ENCODE measurements around the gene STK32B.

The STK32B gene

DNA sequence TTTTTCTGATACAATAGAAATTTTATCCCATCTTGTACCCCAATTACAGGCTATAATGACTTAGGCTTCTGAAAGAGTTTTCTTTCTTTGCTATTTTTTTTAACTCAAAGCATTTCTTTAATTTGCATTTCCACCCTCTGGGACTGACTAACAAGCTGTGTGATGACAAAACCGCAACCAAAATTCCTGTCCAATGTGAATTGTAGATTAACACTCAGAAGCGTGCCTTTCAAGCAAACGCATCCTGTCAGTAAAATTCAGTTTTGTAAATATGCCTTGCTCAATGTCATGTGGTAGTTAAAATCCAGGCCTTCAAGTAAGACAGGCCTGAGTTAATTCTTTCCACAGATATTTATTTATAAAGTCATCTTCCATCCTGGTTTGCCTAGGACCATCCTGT, 50.3 kb downstream of the STK32B start:
- ATAC-seq (replicated peaks) (no peak), DNase-seq (no peak)
- H3K36me3 Mint-ChIP-seq: no peaks in the 10 kb centered on the region
- H3K27me3 Mint-ChIP-seq: peaks cover 4 to 10% of the 10 kb centered on the region in 2 donors
- H3K4me1 Mint-ChIP-seq: no peaks in the 10 kb centered on the region
- H3K27ac Mint-ChIP-seq: no peak overlapping the region
- H3K4me3 Mint-ChIP-seq: no peak overlapping the region
- H3K9me3 Mint-ChIP-seq: no peaks in the 10 kb centered on the region

- H3K27ac Mint-ChIP-seq: no peak overlapping the region
- no peak overlapping the region for H3K4me3 Mint-ChIP-seq
- H3K27me3 Mint-ChIP-seq: peaks cover 0 to 8% of the 10 kb centered on the region in 2 donors
- no peaks in the 10 kb centered on the region for H3K36me3 Mint-ChIP-seq
- DNase-seq: no peak
- H3K4me1 Mint-ChIP-seq: no peaks in the 10 kb centered on the region
- no peaks in the 10 kb centered on the region for H3K9me3 Mint-ChIP-seq
- no peak for ATAC-seq (replicated peaks)
These were observed 59.6 kb downstream of the STK32B start for GRCh38 chr4:5110901-5111300.

- Mint-ChIP-seq H3K27ac (no peak overlapping the region), H3K4me3 (no peak overlapping the region), H3K4me1 (no peaks in the 10 kb centered on the region), H3K36me3 (no peaks in the 10 kb centered on the region), H3K9me3 (no peaks in the 10 kb centered on the region), H3K27me3 (peaks cover 0 to 8% of the 10 kb centered on the region in 2 donors)
- no peak for ATAC-seq (replicated peaks)
- DNase-seq: no peak
These were observed 61.2 kb downstream of the STK32B start for GRCh38 chr4:5112333-5113095.

- no peaks in the 10 kb centered on the region for H3K4me1 Mint-ChIP-seq
- H3K4me3 Mint-ChIP-seq: no peak overlapping the region
These were observed 63.7 kb downstream of the STK32B start for GRCh38 chr4:5114950-5115349.

DNA sequence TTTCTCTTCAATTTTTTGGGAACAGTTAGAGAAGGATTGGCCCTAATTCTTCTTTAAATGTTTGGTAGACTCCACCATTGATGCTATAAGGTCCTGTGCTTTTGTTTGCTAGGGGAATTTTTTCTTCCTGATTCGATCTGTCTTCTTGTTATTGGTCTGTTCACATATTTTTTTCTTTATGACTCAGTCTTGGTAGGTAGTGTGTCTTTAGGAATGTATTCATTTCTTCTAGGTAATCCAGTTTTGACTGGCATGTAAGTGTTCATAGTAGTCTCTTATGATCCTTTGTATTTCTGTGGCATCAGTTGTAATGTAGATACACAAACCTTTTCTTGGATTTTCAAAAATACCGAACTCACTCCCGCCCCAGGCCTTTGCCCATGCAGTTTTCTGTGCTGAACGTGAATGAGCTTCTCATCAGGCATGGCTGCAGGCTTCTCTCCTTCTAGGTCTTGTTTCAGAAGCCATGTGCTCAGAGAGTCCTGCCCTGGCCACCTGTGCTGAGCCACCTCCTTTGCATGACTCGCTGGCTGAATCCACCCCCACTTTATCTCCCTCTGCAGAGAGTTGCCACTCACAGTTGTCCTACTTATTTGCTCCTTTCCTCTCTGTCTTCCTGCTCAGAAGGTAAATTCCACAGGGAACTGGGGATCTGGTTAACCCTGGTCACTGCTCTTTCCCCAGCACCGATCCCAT, 67.0 kb downstream of the STK32B start:
- H3K27ac Mint-ChIP-seq: no peak overlapping the region
- H3K27me3 Mint-ChIP-seq: no peaks in the 10 kb centered on the region
- H3K9me3 Mint-ChIP-seq: no peaks in the 10 kb centered on the region
- H3K4me1 Mint-ChIP-seq: no peaks in the 10 kb centered on the region
- no peaks in the 10 kb centered on the region for H3K36me3 Mint-ChIP-seq
- ATAC-seq (replicated peaks): peak in 1 of 2 donors; percentile 33
- DNase-seq: no peak
- no peak overlapping the region for H3K4me3 Mint-ChIP-seq

More at GRCh38 chr4:5114950-5115349, 63.7 kb downstream of the STK32B start:
- no peak overlapping the region for H3K27ac Mint-ChIP-seq
- no peaks in the 10 kb centered on the region for H3K27me3 Mint-ChIP-seq
- H3K36me3 Mint-ChIP-seq: no peaks in the 10 kb centered on the region
- no peaks in the 10 kb centered on the region for H3K9me3 Mint-ChIP-seq
- ATAC-seq (replicated peaks) (no peak), DNase-seq (no peak)

DNA sequence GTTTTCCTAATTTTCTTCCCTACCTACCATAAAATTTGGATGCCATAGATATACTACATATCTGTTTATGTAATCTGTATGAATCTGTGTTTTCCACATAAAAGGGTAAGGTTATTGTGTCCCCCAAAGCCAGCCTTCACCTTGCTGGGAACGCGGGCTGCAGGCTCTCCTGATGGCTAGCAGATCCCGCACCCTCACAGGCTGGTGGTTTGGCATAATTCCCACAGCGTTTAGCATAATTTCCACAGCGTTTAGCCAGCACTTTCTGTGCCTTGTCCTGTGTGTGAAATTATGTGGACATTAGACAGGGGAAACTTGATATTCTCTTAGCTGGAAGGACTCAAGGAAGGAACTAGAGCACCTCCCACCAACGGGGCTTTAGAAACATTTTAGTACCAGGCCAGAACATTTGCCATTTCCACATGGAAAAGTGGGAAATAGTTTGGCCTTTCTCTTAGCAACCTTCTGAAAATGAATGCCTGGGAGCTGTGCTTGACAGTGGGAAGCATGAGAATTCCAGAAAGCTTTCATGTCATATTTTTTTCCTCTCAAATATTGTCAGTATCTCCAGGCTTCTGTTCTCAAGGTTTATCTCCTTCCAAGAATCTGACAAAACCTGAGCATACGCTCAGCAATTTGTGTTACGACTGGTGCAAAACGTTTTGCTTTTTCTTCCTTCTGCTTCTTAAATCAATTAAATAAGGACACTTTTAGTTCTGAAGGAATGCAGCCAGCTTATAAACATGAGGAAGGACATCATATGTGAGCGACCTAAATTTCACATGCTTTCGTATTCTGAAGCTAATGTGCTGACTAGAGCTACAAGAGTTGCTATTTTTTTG, 67.9 kb downstream of the STK32B start:
- Mint-ChIP-seq H3K4me3 (no peak overlapping the region), H3K27me3 (peaks cover 0 to under 1% of the 10 kb centered on the region in 2 donors), H3K36me3 (no peaks in the 10 kb centered on the region), H3K4me1 (no peaks in the 10 kb centered on the region), H3K27ac (no peak overlapping the region), H3K9me3 (no peaks in the 10 kb centered on the region)
- DNase-seq (no peak), ATAC-seq (replicated peaks) (no peak)

DNA sequence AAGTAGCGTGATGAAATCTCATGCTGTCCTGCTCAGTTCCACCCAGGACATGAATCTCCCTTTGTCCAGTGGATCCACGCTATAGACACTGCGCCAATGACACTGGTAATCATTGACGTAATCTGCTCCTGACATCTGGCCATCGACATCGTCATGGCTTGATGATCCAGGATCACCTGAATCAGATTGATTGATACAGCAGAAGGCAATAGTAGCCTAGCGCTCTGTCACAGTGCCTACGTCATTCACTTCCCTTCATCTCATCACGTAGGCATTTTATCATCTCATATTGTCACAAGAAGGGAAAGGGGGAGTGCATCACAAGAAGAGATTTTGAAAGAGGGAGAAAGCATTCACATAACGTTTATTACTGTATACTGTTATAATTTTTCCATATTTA, 68.8 kb downstream of the STK32B start:
- Mint-ChIP-seq H3K27me3 (peaks cover 0 to 6% of the 10 kb centered on the region in 2 donors), H3K4me3 (no peak overlapping the region), H3K4me1 (no peaks in the 10 kb centered on the region), H3K36me3 (no peaks in the 10 kb centered on the region), H3K9me3 (no peaks in the 10 kb centered on the region), H3K27ac (no peak overlapping the region)
- DNase-seq: no peak
- ATAC-seq (replicated peaks): no peak

DNA sequence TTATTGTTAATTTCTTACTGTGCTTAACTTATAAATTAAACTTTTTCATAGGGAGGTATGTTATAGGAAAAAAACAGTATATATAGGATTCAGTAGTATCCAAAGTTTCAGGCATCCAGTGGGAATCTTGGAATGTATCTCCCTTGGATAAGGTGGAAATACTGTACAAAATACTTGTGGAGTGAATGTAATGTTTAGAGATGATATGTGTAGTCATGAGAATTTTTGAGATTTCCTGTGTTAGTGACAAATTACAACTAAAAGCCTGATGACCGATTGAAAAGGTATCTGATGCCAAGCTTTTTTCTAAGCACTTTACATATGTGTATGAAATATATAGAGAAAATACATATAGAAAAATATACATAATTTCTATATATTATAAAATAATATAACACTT, 69.2 kb downstream of the STK32B start:
- Mint-ChIP-seq H3K27ac (no peak overlapping the region), H3K36me3 (no peaks in the 10 kb centered on the region), H3K9me3 (no peaks in the 10 kb centered on the region), H3K4me3 (no peak overlapping the region), H3K27me3 (peaks cover 0 to 6% of the 10 kb centered on the region in 2 donors), H3K4me1 (no peaks in the 10 kb centered on the region)
- ATAC-seq (replicated peaks) (no peak), DNase-seq (no peak)

- no peak for DNase-seq
- peaks cover 0 to 6% of the 10 kb centered on the region in 2 donors for H3K27me3 Mint-ChIP-seq
- H3K27ac Mint-ChIP-seq: no peak overlapping the region
- H3K4me3 Mint-ChIP-seq: no peak overlapping the region
- no peaks in the 10 kb centered on the region for H3K4me1 Mint-ChIP-seq
- H3K36me3 Mint-ChIP-seq: no peaks in the 10 kb centered on the region
- ATAC-seq (replicated peaks): no peak
- no peaks in the 10 kb centered on the region for H3K9me3 Mint-ChIP-seq
These were observed 70.8 kb downstream of the STK32B start for GRCh38 chr4:5122114-5122513.

GRCh38 chr4:5124876-5125275, 73.6 kb downstream of the STK32B start:
- ATAC-seq (replicated peaks): no peak
- H3K4me3 Mint-ChIP-seq: no peak overlapping the region
- DNase-seq: no peak
- no peaks in the 10 kb centered on the region for H3K9me3 Mint-ChIP-seq
- no peaks in the 10 kb centered on the region for H3K4me1 Mint-ChIP-seq
- H3K27ac Mint-ChIP-seq: no peak overlapping the region
- H3K27me3 Mint-ChIP-seq: peaks cover 0 to 7% of the 10 kb centered on the region in 2 donors
- no peaks in the 10 kb centered on the region for H3K36me3 Mint-ChIP-seq

GRCh38 chr4:5125321-5125720, 74.0 kb downstream of the STK32B start:
- Mint-ChIP-seq H3K27ac (no peak overlapping the region), H3K4me3 (no peak overlapping the region), H3K27me3 (peaks cover 0 to 10% of the 10 kb centered on the region in 2 donors), H3K4me1 (no peaks in the 10 kb centered on the region), H3K36me3 (no peaks in the 10 kb centered on the region), H3K9me3 (no peaks in the 10 kb centered on the region)
- ATAC-seq (replicated peaks) (no peak), DNase-seq (no peak)

GRCh38 chr4:5126231-5126630, 75.0 kb downstream of the STK32B start:
- ATAC-seq (replicated peaks) (no peak), DNase-seq (no peak)
- no peak overlapping the region for H3K4me3 Mint-ChIP-seq
- peaks cover 0 to 12% of the 10 kb centered on the region in 2 donors for H3K27me3 Mint-ChIP-seq
- H3K36me3 Mint-ChIP-seq: no peaks in the 10 kb centered on the region
- H3K9me3 Mint-ChIP-seq: peaks cover 0 to under 1% of the 10 kb centered on the region in 2 donors
- H3K4me1 Mint-ChIP-seq: no peaks in the 10 kb centered on the region
- H3K27ac Mint-ChIP-seq: no peak overlapping the region

GRCh38 chr4:5126857-5127256, 75.6 kb downstream of the STK32B start:
- Mint-ChIP-seq H3K27ac (no peak overlapping the region), H3K36me3 (peaks cover 0 to 3% of the 10 kb centered on the region in 2 donors), H3K4me3 (no peak overlapping the region), H3K9me3 (peaks cover 5 to 6% of the 10 kb centered on the region in 2 donors), H3K27me3 (peaks cover 0 to 17% of the 10 kb centered on the region in 2 donors), H3K4me1 (no peaks in the 10 kb centered on the region)
- no peak for DNase-seq
- ATAC-seq (replicated peaks): no peak

- H3K27ac Mint-ChIP-seq: no peak overlapping the region
- peaks cover 5 to 6% of the 10 kb centered on the region in 2 donors for H3K9me3 Mint-ChIP-seq
These were observed 76.3 kb downstream of the STK32B start for GRCh38 chr4:5127556-5127955.

More at GRCh38 chr4:5127556-5127955, 76.3 kb downstream of the STK32B start:
- Mint-ChIP-seq H3K4me1 (no peaks in the 10 kb centered on the region), H3K36me3 (peaks cover 0 to 3% of the 10 kb centered on the region in 2 donors), H3K4me3 (no peak overlapping the region), H3K27me3 (peaks cover 0 to 17% of the 10 kb centered on the region in 2 donors)
- no peak for ATAC-seq (replicated peaks)
- DNase-seq: no peak

Measured in stimulated activated naive B cell treated with anti-CD40 and anti-IgM and Interleukin-4, amounts not matched to agents 10 μg/mL and 1 μg/mL and 100 μg/mL, for 72 hours (primary cell).